ENCODE measurements around the gene PRKCE. TPM values are rescaled to one million over a fixed set of nuclear protein-coding genes. Genes with fewer than 3 reads are reported as not detected.

The PRKCE gene
- total and polyA plus RNA-seq, 4 donors = 2.5 to 38.6 (median 5.8) TPM

- no peak for TF ChIP-seq SP1 (IDR thresholded peaks at IDR 0.05)
- no peak for TF ChIP-seq HNF4A (conservative IDR thresholded peaks at IDR 0.05)
- TF ChIP-seq RXRA (IDR thresholded peaks at IDR 0.05) = no peak
- TF ChIP-seq HNF4G (IDR thresholded peaks at IDR 0.05) = no peak
- Histone ChIP-seq H3K9ac (ENCODE audit: low read depth in 1 of 2, low read length in 2 of 2) (no peak overlapping the region), H3K27me3 (ENCODE audit: control insufficient read depth in 4 of 4, insufficient read depth in 4 of 4, low read length in 3 of 4) (no peaks in the 10 kb centered on the region), H3K27ac (ENCODE audit: low read depth in 1 of 2, low read length in 2 of 2) (no peak overlapping the region), H3K4me1 (ENCODE audit: control insufficient read depth in 4 of 4, insufficient read depth in 4 of 4, low read length in 3 of 4) (peaks cover 2 to 27% (median 11%) of the 10 kb centered on the region in 4 donors), H3K4me3 (ENCODE audit: low read depth in 1 of 3, low read length in 3 of 3) (no peak overlapping the region), H3K9me3 (ENCODE audit: control insufficient read depth in 4 of 4, low read length in 3 of 4) (peaks cover 0 to 4% (median under 1%) of the 10 kb centered on the region in 4 donors), H3K36me3 (ENCODE audit: control insufficient read depth in 4 of 4, insufficient read depth in 3 of 4, low read depth in 1 of 4, low read length in 3 of 4) (no peaks in the 10 kb centered on the region)
- 92% methylated on average over 4 of the region's 4 CpGs for WGBS
- no peak for DNase-seq (ENCODE audit: low spot score)
Measured at GRCh38 chr2:45871541-45871940, 220.1 kb downstream of the PRKCE start.

GRCh38 chr2:45872211-45872610 is 220.7 kb downstream of the PRKCE start:
- Histone ChIP-seq H3K4me3 (ENCODE audit: low read depth in 1 of 3, low read length in 3 of 3) (no peak overlapping the region), H3K27ac (ENCODE audit: low read depth in 1 of 2, low read length in 2 of 2) (no peak overlapping the region), H3K27me3 (ENCODE audit: control insufficient read depth in 4 of 4, insufficient read depth in 4 of 4, low read length in 3 of 4) (no peaks in the 10 kb centered on the region), H3K9me3 (ENCODE audit: control insufficient read depth in 4 of 4, low read length in 3 of 4) (peaks cover 0 to 4% (median under 1%) of the 10 kb centered on the region in 4 donors), H3K9ac (ENCODE audit: low read depth in 1 of 2, low read length in 2 of 2) (no peak overlapping the region), H3K36me3 (ENCODE audit: control insufficient read depth in 4 of 4, insufficient read depth in 3 of 4, low read depth in 1 of 4, low read length in 3 of 4) (no peaks in the 10 kb centered on the region), H3K4me1 (ENCODE audit: control insufficient read depth in 4 of 4, insufficient read depth in 4 of 4, low read length in 3 of 4) (peaks cover 2 to 27% (median 11%) of the 10 kb centered on the region in 4 donors)
- DNase-seq (ENCODE audit: low spot score) = no peak
- TF ChIP-seq ZBTB33 (IDR thresholded peaks at IDR 0.05) (no peak), TAF1 (conservative IDR thresholded peaks at IDR 0.05) (no peak), RAD21 (IDR thresholded peaks at IDR 0.05) (peak; percentile 34 to 57), REST (IDR thresholded peaks at IDR 0.05) (peak; percentile 62), HNF4G (IDR thresholded peaks at IDR 0.05) (peak; percentile 55), EGR1 (IDR thresholded peaks at IDR 0.05; ENCODE audit: low read depth in 2 of 2) (no peak), JUND (IDR thresholded peaks at IDR 0.05) (peak in 1 of 2 donors; percentile 82), FOXA1 (IDR thresholded peaks at IDR 0.05) (no peak), NR2F2 (IDR thresholded peaks at IDR 0.05) (peak; percentile 21), HNF4A (conservative IDR thresholded peaks at IDR 0.05) (peak; percentile 88 to 90), MAX (IDR thresholded peaks at IDR 0.05) (no peak), FOXA2 (IDR thresholded peaks at IDR 0.05) (no peak), SP1 (IDR thresholded peaks at IDR 0.05) (peak; percentile 93), ATF3 (IDR thresholded peaks at IDR 0.05) (no peak), CTCF (IDR thresholded peaks at IDR 0.05; ENCODE audit: low read depth, low read length, missing input control) (no peak), RXRA (IDR thresholded peaks at IDR 0.05) (peak; percentile 95 to 97), YY1 (IDR thresholded peaks at IDR 0.05) (peak; percentile 49)
- WGBS = 32% methylated on average over 5 of the region's 5 CpGs

Data from liver (tissue), 9 donors.